GM21447 (cell line): ENCODE results near the gene RPTN.

ENCODE experiments used
- ATAC-seq: cut with Tn5 transposase; IDR thresholded peaks from one replicate; pipeline ENCODE4 v1.9.1; 2021; ENCODE audit not compliant: unreplicated experiment

Gene RPTN

GRCh38 chr1:152112101-152112884, 46.7 kb downstream of the RPTN start:
- no peak for ATAC-seq

- no peak for ATAC-seq
Measured at GRCh38 chr1:152111515-152111968, 47.5 kb downstream of the RPTN start.

GRCh38 chr1:152110860-152111514, 48.0 kb downstream of the RPTN start:
- ATAC-seq: no peak

- no peak for ATAC-seq
Measured at GRCh38 chr1:152110365-152110859, 48.6 kb downstream of the RPTN start.

- no peak for ATAC-seq
Measured at GRCh38 chr1:152109998-152110294, 49.1 kb downstream of the RPTN start.

GRCh38 chr1:152109231-152109997, 49.6 kb downstream of the RPTN start:
- no peak for ATAC-seq

- no peak for ATAC-seq
Measured at GRCh38 chr1:152108882-152109222, 50.2 kb downstream of the RPTN start.

GRCh38 chr1:152107984-152108881, 50.8 kb downstream of the RPTN start:
- ATAC-seq: no peak

GRCh38 chr1:152107031-152107983, 51.7 kb downstream of the RPTN start:
- no peak for ATAC-seq

GRCh38 chr1:152104854-152105253, 54.2 kb downstream of the RPTN start:
- ATAC-seq: no peak
